ENCODE data around the gene HARS1.
A peak's percentile ranks its signal among the peaks of the same experiment; 100 is the strongest.
"Not testable (repeated sequence)": the region's sequence is repeated elsewhere in the genome, so short reads cannot be mapped to it uniquely, and the experiment has no call there.

Gene HARS1

GRCh38 chr5:140632366-140633020, 58.7 kb downstream of the HARS1 start:
- DNase-seq, result peak; percentile 34

- peak; percentile 15 for DNase-seq
Measured at GRCh38 chr5:140631831-140632365, 59.3 kb downstream of the HARS1 start.

- no peak for DNase-seq
Measured at GRCh38 chr5:140631036-140631417, 60.1 kb downstream of the HARS1 start.

- no peak for DNase-seq
Measured at GRCh38 chr5:140630292-140631035, 60.7 kb downstream of the HARS1 start.

GRCh38 chr5:140628711-140629110, 62.5 kb downstream of the HARS1 start:
- no peak for DNase-seq

GRCh38 chr5:140627972-140628371, 63.2 kb downstream of the HARS1 start:
- DNase-seq, result no peak

- not testable (repeated sequence) for DNase-seq
Measured at GRCh38 chr5:140624886-140625285, 66.3 kb downstream of the HARS1 start.
